Measurements from ENCODE around the gene SALL4.
"Not testable (repeated sequence)": the region's sequence is repeated elsewhere in the genome, so short reads cannot be mapped to it uniquely, and the experiment has no call there.

SALL4 gene

DNA sequence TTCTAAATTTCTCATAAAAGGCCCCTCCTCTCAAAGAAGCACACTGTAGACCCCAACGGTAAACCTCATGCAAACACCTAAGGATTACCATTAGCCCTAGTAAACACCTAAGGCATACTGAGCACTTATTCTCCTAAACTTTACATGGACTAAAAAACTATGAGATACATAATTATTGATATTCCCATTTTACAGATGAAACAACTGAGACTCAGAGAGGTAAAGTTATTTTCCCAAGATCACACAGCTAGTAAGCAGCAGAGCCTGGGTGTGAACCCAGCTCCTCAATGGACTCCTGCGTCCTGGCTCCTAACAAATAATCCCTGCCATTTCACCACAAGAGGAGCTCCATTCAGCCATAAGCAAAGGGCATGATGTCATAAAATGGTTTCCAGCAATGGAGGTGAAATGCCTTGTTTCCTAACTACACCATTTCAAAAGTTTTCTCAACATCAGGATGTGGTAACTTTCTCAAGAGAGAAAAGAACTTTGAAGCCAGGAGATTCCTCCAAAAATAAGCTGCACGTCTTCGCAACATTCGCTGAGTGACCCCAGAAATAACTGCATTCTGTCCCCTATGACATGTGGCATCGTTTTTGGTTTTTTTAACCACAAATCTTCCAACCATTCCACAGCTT lies 38.2 kb downstream of the SALL4 start:
- no peak for DNase-seq

GRCh38 chr20:51760905-51761546 lies 41.3 kb downstream of the SALL4 start:
- DNase-seq: no peak

GRCh38 chr20:51759769-51760510 lies 42.4 kb downstream of the SALL4 start:
- DNase-seq: no peak

- DNase-seq: no peak
Observed at GRCh38 chr20:51758978-51759544, 43.3 kb downstream of the SALL4 start.

- no peak for DNase-seq
Observed at GRCh38 chr20:51757226-51757625, 45.1 kb downstream of the SALL4 start.

- no peak for DNase-seq
Observed at GRCh38 chr20:51756653-51757052, 45.7 kb downstream of the SALL4 start.

DNA sequence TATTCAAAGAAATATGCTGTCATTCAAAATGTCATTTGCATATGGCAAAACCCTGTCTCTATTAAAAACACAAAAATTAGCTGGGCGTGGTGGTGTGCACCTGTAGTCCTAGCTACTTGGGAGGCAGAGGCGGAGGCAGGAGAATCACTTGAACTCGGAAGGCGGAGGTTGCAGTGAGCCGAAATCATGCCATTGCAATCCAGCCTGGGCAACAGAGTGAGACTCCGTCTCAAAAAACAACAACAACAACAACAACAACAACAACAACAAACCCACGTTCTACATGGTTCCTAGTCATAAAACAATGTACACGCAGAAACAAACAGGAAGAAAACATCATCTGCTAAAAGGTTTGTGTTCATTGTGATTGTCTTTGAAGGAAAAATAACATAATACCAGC lies 49.1 kb downstream of the SALL4 start:
- DNase-seq: not testable (repeated sequence)

GRCh38 chr20:51752343-51752951 lies 49.9 kb downstream of the SALL4 start:
- no peak for DNase-seq

DNA sequence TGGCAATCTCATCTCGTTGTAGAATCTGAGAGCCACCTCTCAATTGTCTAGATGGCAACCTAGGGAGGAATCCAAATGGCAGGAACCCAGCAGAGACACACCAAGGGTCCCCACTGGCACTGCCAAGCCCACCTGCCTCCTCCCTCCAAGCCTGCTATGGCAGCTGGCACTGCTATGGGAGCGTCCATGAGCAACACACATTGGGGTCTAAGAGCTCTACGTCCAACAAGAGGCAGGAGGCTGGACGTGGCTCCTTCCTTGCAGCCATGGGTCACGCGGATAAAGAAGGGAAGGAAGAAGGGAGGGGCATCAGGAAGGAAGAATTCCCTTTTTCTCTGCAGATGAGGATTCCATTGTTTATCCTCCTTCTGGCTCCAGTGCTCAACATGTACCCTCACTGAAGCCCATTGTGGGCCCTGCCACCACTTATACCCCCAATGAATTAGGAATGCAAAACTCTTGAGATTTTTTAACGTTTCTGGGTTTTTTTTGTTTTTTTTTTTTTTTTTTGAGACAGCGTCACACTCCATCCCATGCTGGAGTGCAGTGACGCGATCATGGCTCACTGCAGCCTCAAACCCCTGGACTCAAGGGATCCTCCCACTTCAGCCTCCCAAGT lies 51.4 kb downstream of the SALL4 start:
- no peak for DNase-seq

GRCh38 chr20:51750037-51750769 lies 52.1 kb downstream of the SALL4 start:
- DNase-seq: no peak

DNA sequence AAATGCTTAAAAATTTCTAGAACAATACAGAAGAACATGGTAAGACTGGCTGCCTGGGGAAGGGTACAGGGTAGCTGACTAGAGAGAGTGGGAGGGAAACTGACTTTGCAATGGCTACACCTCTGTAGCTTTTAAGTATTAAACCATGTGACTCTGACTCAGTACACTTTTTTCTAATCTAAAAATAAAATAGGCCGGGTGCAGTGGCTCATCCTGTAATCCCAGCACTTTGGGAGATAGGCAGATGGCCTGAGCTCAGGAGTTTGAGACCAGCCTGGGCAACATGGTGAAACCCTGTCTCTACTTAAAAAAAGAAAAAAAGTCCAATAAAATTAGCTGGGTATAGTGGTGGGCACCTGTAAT lies 52.7 kb downstream of the SALL4 start:
- no peak for DNase-seq

GRCh38 chr20:51747182-51747911 lies 55.0 kb downstream of the SALL4 start:
- DNase-seq: no peak

GRCh38 chr20:51745804-51746203 lies 56.5 kb downstream of the SALL4 start:
- no peak for DNase-seq

DNA sequence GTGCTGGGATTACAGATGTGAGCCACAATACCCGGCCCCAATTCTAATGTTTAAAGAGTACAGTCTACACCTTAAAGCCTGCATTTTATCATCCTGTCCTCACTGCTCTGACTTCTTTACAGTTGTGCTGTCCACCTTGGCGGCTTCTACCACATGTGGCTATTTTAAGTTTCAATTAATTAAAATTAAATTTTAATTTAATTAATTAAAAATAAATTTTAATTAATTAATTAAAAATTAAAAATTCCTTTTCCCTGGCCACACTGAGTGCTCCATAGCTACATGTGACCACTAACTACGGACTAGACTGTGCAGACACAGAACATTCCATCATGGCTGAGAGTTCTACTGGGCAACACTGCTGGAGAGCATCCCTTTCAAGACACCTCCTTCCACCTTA lies 61.5 kb downstream of the SALL4 start:
- DNase-seq: no peak

- DNase-seq: not testable (repeated sequence)
Observed at GRCh38 chr20:51740308-51740707, 62.0 kb downstream of the SALL4 start.

DNA sequence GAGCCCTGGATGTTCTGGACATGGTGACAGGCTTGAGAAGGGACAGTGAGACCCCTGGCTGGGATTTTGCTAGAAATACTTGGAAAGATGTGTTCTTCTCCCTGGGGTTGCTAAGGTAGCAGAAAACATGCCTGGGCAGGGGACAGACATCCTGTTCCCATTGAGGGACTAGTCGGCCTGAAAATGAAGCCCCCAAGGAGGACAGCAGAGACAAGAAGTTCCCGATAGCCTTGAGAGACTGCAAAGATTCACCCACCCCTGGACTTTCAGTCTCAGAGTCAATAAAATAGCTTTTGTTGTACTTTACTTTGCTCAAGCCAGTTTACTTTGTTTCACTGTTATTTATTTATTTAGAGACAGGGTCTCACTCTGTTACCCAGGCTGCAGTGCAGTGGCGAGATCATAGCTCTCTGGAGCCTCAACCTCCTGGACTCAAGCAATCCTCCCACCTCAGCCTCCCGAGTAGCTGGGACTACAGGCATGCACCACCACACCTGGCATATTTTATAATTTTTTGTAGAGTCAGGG lies 62.5 kb downstream of the SALL4 start:
- DNase-seq: no peak

- DNase-seq: no peak
Observed at GRCh38 chr20:51738877-51739447, 63.4 kb downstream of the SALL4 start.

DNA sequence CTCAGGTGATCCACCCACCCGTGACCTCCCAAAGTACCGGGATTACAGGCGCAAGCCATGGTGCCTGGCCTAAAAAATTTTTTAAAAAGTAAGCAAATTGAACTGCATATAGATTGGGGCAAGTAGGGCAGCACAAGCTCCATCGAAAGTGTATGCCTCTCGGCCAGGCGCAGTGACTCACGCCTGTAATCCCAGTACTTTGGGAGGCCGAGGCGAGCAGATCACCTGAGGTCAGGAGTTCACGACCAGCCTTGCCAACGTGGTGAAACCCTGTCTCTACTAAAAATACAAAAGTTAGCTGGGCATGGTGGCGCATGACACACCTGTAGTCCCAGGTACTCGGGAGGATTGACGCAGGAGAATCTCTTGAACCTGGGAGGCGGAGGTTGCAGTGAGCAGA lies 64.1 kb downstream of the SALL4 start:
- not testable (repeated sequence) for DNase-seq

- DNase-seq: no peak
Observed at GRCh38 chr20:51736947-51737346, 65.4 kb downstream of the SALL4 start.

DNA sequence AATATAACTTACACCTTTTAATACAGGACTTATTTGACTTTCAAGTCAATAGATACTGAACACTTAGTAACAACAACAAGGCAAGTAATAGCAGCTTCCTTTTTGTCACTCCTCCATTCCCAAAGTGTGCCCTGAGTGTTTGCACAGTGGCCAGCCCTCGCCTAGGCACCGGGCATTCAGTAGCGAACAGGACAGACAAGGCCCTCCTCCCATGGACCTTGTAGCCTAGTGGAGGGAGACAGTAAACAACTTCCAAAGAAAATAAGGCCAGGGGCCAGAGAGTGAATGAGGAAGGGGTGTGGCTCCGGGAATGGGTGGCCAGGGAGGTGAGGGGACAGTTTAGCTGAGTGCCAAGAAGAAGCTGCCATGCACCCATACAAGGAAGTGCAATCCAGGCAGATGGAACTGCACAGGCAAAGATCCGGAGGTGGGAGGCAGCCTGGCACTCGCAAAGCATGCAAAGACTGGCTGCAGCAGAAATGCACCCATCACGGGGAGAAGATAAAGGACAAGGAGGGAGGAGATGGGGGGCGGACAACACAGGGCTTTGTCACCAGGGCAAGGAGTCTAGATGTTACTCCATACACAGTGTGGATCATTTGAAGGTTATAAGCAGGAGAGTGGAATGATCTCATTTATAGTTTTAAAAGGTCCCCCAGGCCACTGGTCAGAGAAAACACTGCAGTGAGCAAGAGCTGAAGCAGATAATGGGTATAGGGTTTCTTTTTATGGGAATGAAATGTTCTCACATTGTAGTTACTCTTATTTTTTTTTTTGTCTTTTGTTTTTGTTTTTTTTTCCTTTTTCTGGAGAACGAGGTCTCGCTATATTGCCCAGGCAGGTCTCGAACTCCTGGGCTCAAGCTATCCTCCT lies 66.4 kb downstream of the SALL4 start:
- DNase-seq: no peak

All from activated CD4-positive, CD25-positive, alpha-beta regulatory T cell (primary cell).